ENCODE data around the gene MICAL3. TPM values are rescaled to one million over a fixed set of nuclear protein-coding genes. Genes with fewer than 3 reads are reported as not detected.
A peak's percentile ranks its signal among the peaks of the same experiment; 100 is the strongest.

MICAL3 gene
- total and polyA plus RNA-seq, 2 of the 8 experiments (the other 6 are each of a cell fraction or from before 2014, with no cell fraction given): 8.3 to 41.8 TPM

- H2BK5ac ChIP-seq (ENCODE audit: low read depth, low read length): no peak overlapping the region
- H3K36me3 ChIP-seq (ENCODE audit: control insufficient read depth in 2 of 4, insufficient read depth in 4 of 4, low read length in 3 of 4): no peaks in the 10 kb centered on the region
- H2BK12ac ChIP-seq (ENCODE audit: low read depth, low read length): no peak overlapping the region
- no peaks in the 10 kb centered on the region for H3K9me3 ChIP-seq (ENCODE audit: insufficient read depth in 2 of 2, low read depth in 1 of 2, low read length in 1 of 2)
- DNase-seq (ENCODE audit: low read depth in 1 of 2, low spot score in 2 of 2) (no peak), FAIRE-seq (no peak)
- ChIA-PET POLR2A (ENCODE audit: partially characterized antibody) (interaction anchor here (1.1 to 6.3 kb wide), 3 partner anchors 11 to 31 kb away, joined by 3 to 38 read pairs (median 4); partner anchors contain the start of gene BID), CTCF (ENCODE audit: partially characterized antibody) (interaction anchor here (0.9 to 10.7 kb wide), 22 partner anchors 6 to 689 kb away, joined by 3 to 174 read pairs (median 6); partner anchors contain the start of gene BID)
- H3K9ac ChIP-seq (replicated peaks in 1 of 4; ENCODE audit: extremely low read depth in 1 of 4, low read depth in 3 of 4, low read length in 3 of 4): no peak overlapping the region
- H3K79me1 ChIP-seq (ENCODE audit: low read depth, low read length): no peaks in the 10 kb centered on the region; the same call in 1 of the 2 replicates
- H4K8ac ChIP-seq (ENCODE audit: extremely low read depth, insufficient read depth, low read length): no peak overlapping the region
- no peak overlapping the region for H2BK15ac ChIP-seq (ENCODE audit: low read length)
- no peak overlapping the region for H2BK120ac ChIP-seq (replicated peaks; ENCODE audit: low read depth, low read length)
- no peak overlapping the region for H3K23ac ChIP-seq (ENCODE audit: insufficient read length)
- no peak overlapping the region for H2AK5ac ChIP-seq (ENCODE audit: low read depth, low read length)
- H3K4me2 ChIP-seq (ENCODE audit: insufficient read depth in 1 of 2, low read depth in 2 of 2, low read length in 2 of 2): peak overlapping the region in 1 of 2 experiments; percentile 15; a peak in 1 of 4 replicates
- H3K4ac ChIP-seq (replicated peaks; ENCODE audit: insufficient read length, low read depth, low read length): no peak overlapping the region
- H3K18ac ChIP-seq (ENCODE audit: extremely low read depth, low read length): no peak overlapping the region; the same call in 1 of the 2 replicates
- TF ChIP-seq CHD1 (IDR thresholded peaks at IDR 0.05; ENCODE audit: low read depth, low read length): no peak
- H2BK20ac ChIP-seq (ENCODE audit: low read length): no peak overlapping the region
- no peaks in the 10 kb centered on the region for H3K79me2 ChIP-seq (ENCODE audit: control insufficient read depth in 1 of 2, insufficient read depth in 2 of 2, low read length in 2 of 2)
- no peaks in the 10 kb centered on the region for H3K27me3 ChIP-seq (replicated peaks in 1 of 4; ENCODE audit: control insufficient read depth in 3 of 4, extremely low read depth in 1 of 4, insufficient read depth in 3 of 4, low read length in 3 of 4)
- no peak overlapping the region for H2AFZ ChIP-seq (ENCODE audit: low read length)
- no peak overlapping the region for H3K27ac ChIP-seq (ENCODE audit: low read depth, low read length)
- no peak overlapping the region for H3K56ac ChIP-seq (replicated peaks; ENCODE audit: insufficient read length, low read depth, low read length)
- H3K14ac ChIP-seq (ENCODE audit: insufficient read length): no peak overlapping the region
- 89% methylated on average over 9 of the region's 11 CpGs; no CpG with 5 or more reads in 1 of the 2 experiments for WGBS, 2 experiments (ENCODE audit: extremely low coverage in 1 of 2, insufficient coverage in 1 of 2, insufficient read length in 1 of 2, insufficient replicate concordance in 2 of 2, low coverage in 1 of 2, low lambda C conversion rate in 2 of 2, missing lambda C conversion rate in 1 of 2)
- H3K4me3 ChIP-seq (ENCODE audit: extremely low read depth in 1 of 4, insufficient read depth in 2 of 4, low read depth in 3 of 4, low read length in 4 of 4): no peak overlapping the region
- peaks cover 0 to 10% (median 2%) of the 10 kb centered on the region in 4 experiments; a peak in 1 of 7 replicates for H3K4me1 ChIP-seq (replicated peaks in 1 of 4; ENCODE audit: control insufficient read depth in 3 of 4, insufficient read depth in 4 of 4, low read length in 3 of 4)
- H4K5ac ChIP-seq (ENCODE audit: insufficient read length, low read depth, low read length): no peak overlapping the region
- H4K91ac ChIP-seq (replicated peaks; ENCODE audit: insufficient read length, low read length): no peak overlapping the region
- no peaks in the 10 kb centered on the region for H4K20me1 ChIP-seq (replicated peaks in 1 of 2; ENCODE audit: control insufficient read depth in 1 of 2, insufficient read depth in 2 of 2, low read length in 2 of 2)
- no peaks in the 10 kb centered on the region for H3K23me2 ChIP-seq (ENCODE audit: low read depth, low read length)
Observed at GRCh38 chr22:17784776-17785175, 239.6 kb downstream of the MICAL3 start.
